NT2/D1 (cell line): ENCODE measurements around the gene CAMK2B.

Source experiments
- SUZ12 ChIP-seq: IDR thresholded peaks from 2 replicates; pipeline ENCODE4 v1.6.1; 2011; ENCODE audit not compliant: insufficient read length, insufficient read depth; ENCODE audit errors: extremely low read depth
- YY1 ChIP-seq: IDR thresholded peaks from 2 replicates; pipeline ENCODE4 v1.6.1; 2011; ENCODE audit not compliant: insufficient read length, insufficient read depth
- ZNF274 ChIP-seq: IDR thresholded peaks from 2 replicates; pipeline ENCODE4 v1.6.1; 2011; ENCODE audit warnings: mild to moderate bottlenecking, low read depth, low read length

DNA sequence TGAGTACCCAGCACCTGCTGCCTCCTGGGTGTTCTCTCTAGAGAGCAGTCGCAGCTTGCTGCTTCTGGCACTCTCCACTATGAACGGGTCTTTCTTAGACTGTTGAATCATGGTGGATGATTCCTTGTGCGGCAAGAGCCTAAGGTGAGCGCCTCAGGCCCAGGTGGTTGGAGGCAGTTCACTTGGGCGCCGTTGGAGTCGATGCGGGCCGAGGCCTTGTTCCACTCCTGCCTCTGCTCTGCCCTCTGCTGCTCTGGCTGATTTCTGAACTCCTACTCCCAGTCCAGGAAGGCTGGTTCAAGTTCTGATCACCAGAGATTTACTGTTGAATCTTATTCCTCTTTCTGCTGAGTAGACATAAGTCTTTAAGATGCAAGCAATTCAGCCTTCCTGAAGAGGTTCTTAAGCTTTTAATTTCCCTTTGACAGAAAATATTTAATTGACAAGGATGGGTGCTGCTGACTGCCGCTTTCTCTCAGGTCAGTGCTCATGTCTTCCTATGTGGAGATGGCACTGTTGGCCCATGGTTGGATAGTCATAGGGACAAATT is 114.2 kb downstream of the CAMK2B start:
- no peak for TF ChIP-seq YY1
- TF ChIP-seq ZNF274, result no peak
- no peak for TF ChIP-seq SUZ12
